ENCODE results near the gene PRR15. TPM values are rescaled to one million over a fixed set of nuclear protein-coding genes. Genes with fewer than 3 reads are reported as not detected.

PRR15 gene
- total RNA-seq, 4 donors from 2014 or later = 53.3 to 443 (median 294) TPM

- no peaks in the 10 kb centered on the region for H3K27me3 ChIP-seq
- no peak for TF ChIP-seq CTCF (IDR thresholded peaks at IDR 0.05)
- no peak for TF ChIP-seq POLR2A (IDR thresholded peaks at IDR 0.05)
- TF ChIP-seq POLR2AphosphoS5 (IDR thresholded peaks at IDR 0.05) = no peak
- no peak for TF ChIP-seq EP300 (IDR thresholded peaks at IDR 0.05; ENCODE audit: low read depth)
- no peak for DNase-seq
- in situ Hi-C loops (cut with MboI; ENCODE audit: low pct_ligation_motif_present in 1 of 4, low pct_unique_long_range_greater_than_20kb in 1 of 4, low sequenced_read_pairs in 3 of 4) = no loop called here
- H3K4me1 ChIP-seq = peaks cover 0 to 17% (median 6%) of the 10 kb centered on the region in 4 donors
- intact Hi-C loops (cut with DNase I; ENCODE audit: low total_unique reads) = no loop called here
- no peak overlapping the region for H3K4me3 ChIP-seq
- H3K27ac ChIP-seq = peak overlapping the region; percentile 69 to 80 (median 76)
- no peaks in the 10 kb centered on the region for H3K36me3 ChIP-seq
- H3K9me3 ChIP-seq = no peaks in the 10 kb centered on the region
- WGBS, 2 donors (ENCODE audit: low coverage in 1 of 2) = 74 to 86% methylated on average over 2 of the region's 2 CpGs
These were observed 35.4 kb downstream of the PRR15 start for GRCh38 chr7:29599026-29599425.

- in situ Hi-C loops (cut with MboI; ENCODE audit: low pct_ligation_motif_present in 1 of 4, low pct_unique_long_range_greater_than_20kb in 1 of 4, low sequenced_read_pairs in 3 of 4) = no loop called here
- H3K36me3 ChIP-seq = no peaks in the 10 kb centered on the region
- no peak overlapping the region for H3K27ac ChIP-seq
- no peaks in the 10 kb centered on the region for H3K9me3 ChIP-seq
- intact Hi-C loops (cut with DNase I; ENCODE audit: low total_unique reads) = no loop called here
- peaks cover 0 to 24% (median 10%) of the 10 kb centered on the region in 4 donors for H3K4me1 ChIP-seq
- H3K4me3 ChIP-seq = no peak overlapping the region
- no peak for TF ChIP-seq EP300 (IDR thresholded peaks at IDR 0.05; ENCODE audit: low read depth)
- no peak for TF ChIP-seq CTCF (IDR thresholded peaks at IDR 0.05)
- no peak for TF ChIP-seq POLR2A (IDR thresholded peaks at IDR 0.05)
- TF ChIP-seq POLR2AphosphoS5 (IDR thresholded peaks at IDR 0.05) = no peak
- 80 to 87% methylated on average over 3 to 4 of the region's 4 CpGs for WGBS, 2 donors (ENCODE audit: low coverage in 1 of 2)
- H3K27me3 ChIP-seq = no peaks in the 10 kb centered on the region
- no peak for DNase-seq
These were observed 37.0 kb downstream of the PRR15 start for GRCh38 chr7:29600661-29601060.

- H3K36me3 ChIP-seq = no peaks in the 10 kb centered on the region
- no peaks in the 10 kb centered on the region for H3K9me3 ChIP-seq
- no peak overlapping the region for H3K27ac ChIP-seq
- no peak overlapping the region for H3K4me3 ChIP-seq
- TF ChIP-seq EP300 (IDR thresholded peaks at IDR 0.05; ENCODE audit: low read depth) = no peak
- TF ChIP-seq POLR2A (IDR thresholded peaks at IDR 0.05) = no peak
- no peak for TF ChIP-seq POLR2AphosphoS5 (IDR thresholded peaks at IDR 0.05)
- no peak for TF ChIP-seq CTCF (IDR thresholded peaks at IDR 0.05)
- DNase-seq = no peak
- H3K4me1 ChIP-seq = peaks cover 0 to 47% (median 31%) of the 10 kb centered on the region in 4 donors
- intact Hi-C loops (cut with DNase I; ENCODE audit: low total_unique reads) = no loop called here
- WGBS, 2 donors (ENCODE audit: low coverage in 1 of 2) = 97% methylated on average over 3 of the region's 3 CpGs
- no peaks in the 10 kb centered on the region for H3K27me3 ChIP-seq
- in situ Hi-C loops (cut with MboI; ENCODE audit: low pct_ligation_motif_present in 1 of 4, low pct_unique_long_range_greater_than_20kb in 1 of 4, low sequenced_read_pairs in 3 of 4) = no loop called here
These were observed 40.4 kb downstream of the PRR15 start for GRCh38 chr7:29604052-29604451.

GRCh38 chr7:29604702-29605101, 41.1 kb downstream of the PRR15 start:
- in situ Hi-C loops (cut with MboI; ENCODE audit: low pct_ligation_motif_present in 1 of 4, low pct_unique_long_range_greater_than_20kb in 1 of 4, low sequenced_read_pairs in 3 of 4) (no loop called here), intact Hi-C loops (cut with DNase I; ENCODE audit: low total_unique reads) (no loop called here)
- TF ChIP-seq POLR2A (IDR thresholded peaks at IDR 0.05) = no peak
- no peak for TF ChIP-seq EP300 (IDR thresholded peaks at IDR 0.05; ENCODE audit: low read depth)
- TF ChIP-seq CTCF (IDR thresholded peaks at IDR 0.05) = no peak
- TF ChIP-seq POLR2AphosphoS5 (IDR thresholded peaks at IDR 0.05) = no peak
- no peaks in the 10 kb centered on the region for H3K9me3 ChIP-seq
- peaks cover 0 to 50% (median 30%) of the 10 kb centered on the region in 4 donors for H3K4me1 ChIP-seq
- H3K27me3 ChIP-seq = no peaks in the 10 kb centered on the region
- H3K4me3 ChIP-seq = no peak overlapping the region
- no peaks in the 10 kb centered on the region for H3K36me3 ChIP-seq
- H3K27ac ChIP-seq = peak overlapping the region in 1 of 4 donors; percentile 85
- DNase-seq = no peak

All from transverse colon (tissue), 4 donors.